Measurements from ENCODE around the gene KCNK1.

- TF ChIP-seq CTCF (IDR thresholded peaks at IDR 0.05; ENCODE audit: low read length) (no peak), EZH2 (optimal IDR thresholded peaks at IDR 0.05; ENCODE audit: low read depth, low read length) (no peak)
These were observed 50.3 kb downstream of the KCNK1 start for GRCh38 chr1:233664253-233664652.

Measured in MM.1S (cell line).